Measurements from ENCODE around the gene GET3. TPM values are rescaled to one million over a fixed set of nuclear protein-coding genes. Genes with fewer than 3 reads are reported as not detected.

Gene GET3
- total and polyA plus RNA-seq, 2 of the 13 experiments (the other 11 are each of a cell fraction or from before 2014, with no cell fraction given), result 57.7 to 59.4 TPM

DNA sequence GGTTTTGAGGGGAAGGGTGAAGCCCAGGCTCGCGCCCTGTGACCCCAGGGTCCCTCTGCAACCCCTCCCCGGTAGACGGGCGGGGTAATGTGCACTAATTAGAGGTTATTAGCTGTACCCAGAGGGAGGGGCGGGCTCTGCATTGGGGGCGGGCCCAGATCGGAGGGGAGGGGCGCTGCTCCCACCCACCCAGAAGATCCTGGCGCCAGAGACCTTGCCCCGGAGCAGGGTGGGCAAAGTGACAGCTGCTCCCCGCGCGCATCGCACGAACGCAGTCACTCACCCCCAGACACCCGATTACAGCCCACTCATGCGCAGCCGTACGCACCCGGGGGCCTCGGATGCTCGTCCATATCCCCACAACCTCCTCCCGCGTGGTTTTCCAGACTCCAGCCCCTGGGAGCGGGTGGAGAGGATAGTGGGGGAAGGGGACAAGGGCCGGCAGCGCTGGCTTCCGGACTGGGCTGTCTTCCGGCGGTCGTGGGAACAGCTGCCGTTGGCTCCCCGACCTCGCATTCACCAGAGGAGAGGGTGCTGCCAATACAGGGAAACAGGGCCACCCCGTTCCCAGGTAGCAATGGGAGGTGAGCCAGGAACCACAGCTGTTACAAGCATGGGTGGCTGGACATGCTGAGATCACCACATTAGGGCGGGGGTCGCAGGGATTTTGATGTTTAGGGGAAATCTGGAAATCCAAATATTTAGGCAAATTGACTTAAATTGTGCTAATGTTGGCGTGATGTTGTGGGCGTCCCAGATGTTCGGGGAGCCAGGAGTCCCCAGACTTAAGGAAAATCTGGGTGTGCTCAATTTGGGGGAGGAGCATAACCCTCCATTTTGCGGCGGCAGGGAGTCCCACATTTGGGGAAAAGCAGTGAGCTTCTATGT lies 41.0 kb downstream of the GET3 start (continued):
- TF ChIP-seq SMAD9 (CRISPR knock-in tag; IDR thresholded peaks at IDR 0.05), result no peak
- peak; percentile 57; the same call in 1 of the 2 replicates for TF ChIP-seq RBFOX2 (IDR thresholded peaks at IDR 0.05; ENCODE audit: low read depth, low read length)
- TF ChIP-seq HDAC1 (CRISPR knock-in tag; IDR thresholded peaks at IDR 0.05), result peak; percentile 31; the same call in 1 of the 2 replicates
- no peak for TF ChIP-seq ZNF7 (CRISPR knock-in tag; IDR thresholded peaks at IDR 0.05)
- no peak for TF ChIP-seq ESRRA (CRISPR knock-in tag; IDR thresholded peaks at IDR 0.05; ENCODE audit: low read depth)
- TF ChIP-seq, protein P1, sequence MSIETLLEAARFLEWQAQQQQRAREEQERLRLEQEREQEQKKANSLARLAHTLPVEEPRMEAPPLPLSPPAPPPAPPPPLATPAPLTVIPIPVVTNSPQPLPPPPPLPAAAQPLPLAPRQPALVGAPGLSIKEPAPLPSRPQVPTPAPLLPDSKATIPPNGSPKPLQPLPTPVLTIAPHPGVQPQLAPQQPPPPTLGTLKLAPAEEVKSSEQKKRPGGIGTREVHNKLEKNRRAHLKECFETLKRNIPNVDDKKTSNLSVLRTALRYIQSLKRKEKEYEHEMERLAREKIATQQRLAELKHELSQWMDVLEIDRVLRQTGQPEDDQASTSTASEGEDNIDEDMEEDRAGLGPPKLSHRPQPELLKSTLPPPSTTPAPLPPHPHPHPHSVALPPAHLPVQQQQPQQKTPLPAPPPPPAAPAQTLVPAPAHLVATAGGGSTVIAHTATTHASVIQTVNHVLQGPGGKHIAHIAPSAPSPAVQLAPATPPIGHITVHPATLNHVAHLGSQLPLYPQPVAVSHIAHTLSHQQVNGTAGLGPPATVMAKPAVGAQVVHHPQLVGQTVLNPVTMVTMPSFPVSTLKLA (IDR thresholded peaks at IDR 0.05), result no peak
- no peak for TF ChIP-seq ZNF367 (CRISPR knock-in tag; IDR thresholded peaks at IDR 0.05; ENCODE audit: borderline replicate concordance)
- TF ChIP-seq ZFP36L1 (CRISPR knock-in tag; IDR thresholded peaks at IDR 0.05), result peak; percentile 57; the same call in 1 of the 2 replicates
- TF ChIP-seq ZC3H13 (CRISPR knock-in tag; IDR thresholded peaks at IDR 0.05), result no peak
- peak; percentile 35; the same call in 1 of the 2 replicates for TF ChIP-seq ZFP37 (CRISPR knock-in tag; IDR thresholded peaks at IDR 0.05; ENCODE audit: borderline replicate concordance)
- no peak for TF ChIP-seq STAT5B (CRISPR knock-in tag; IDR thresholded peaks at IDR 0.05)
- no peak for TF ChIP-seq RBM39 (IDR thresholded peaks at IDR 0.05; ENCODE audit: low read depth, low read length, poor library complexity, severe bottlenecking)
- no peak for TF ChIP-seq HOXA5 (CRISPR knock-in tag; IDR thresholded peaks at IDR 0.05)
- TF ChIP-seq, protein P2, sequence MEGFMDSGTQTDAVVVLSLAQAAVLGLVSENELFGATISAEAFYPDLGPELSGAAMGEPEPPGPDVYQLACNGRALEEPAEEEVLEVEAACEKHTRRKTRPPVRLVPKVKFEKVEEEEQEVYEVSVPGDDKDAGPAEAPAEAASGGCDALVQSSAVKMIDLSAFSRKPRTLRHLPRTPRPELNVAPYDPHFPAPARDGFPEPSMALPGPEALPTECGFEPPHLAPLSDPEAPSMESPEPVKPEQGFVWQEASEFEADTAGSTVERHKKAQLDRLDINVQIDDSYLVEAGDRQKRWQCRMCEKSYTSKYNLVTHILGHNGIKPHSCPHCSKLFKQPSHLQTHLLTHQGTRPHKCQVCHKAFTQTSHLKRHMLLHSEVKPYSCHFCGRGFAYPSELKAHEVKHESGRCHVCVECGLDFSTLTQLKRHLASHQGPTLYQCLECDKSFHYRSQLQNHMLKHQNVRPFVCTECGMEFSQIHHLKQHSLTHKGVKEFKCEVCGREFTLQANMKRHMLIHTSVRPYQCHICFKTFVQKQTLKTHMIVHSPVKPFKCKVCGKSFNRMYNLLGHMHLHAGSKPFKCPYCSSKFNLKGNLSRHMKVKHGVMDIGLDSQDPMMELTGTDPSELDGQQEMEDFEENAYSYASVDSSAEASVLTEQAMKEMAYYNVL (CRISPR knock-in tag; IDR thresholded peaks at IDR 0.05; ENCODE audit: borderline replicate concordance), result no peak
- no peak for TF ChIP-seq SOX6 (IDR thresholded peaks at IDR 0.05)
- no peak for TF ChIP-seq SOX6 (CRISPR knock-in tag; IDR thresholded peaks at IDR 0.05)
- TF ChIP-seq RFX1 (IDR thresholded peaks at IDR 0.05), result no peak
- TF ChIP-seq ZNF264 (CRISPR knock-in tag; IDR thresholded peaks at IDR 0.05), result no peak
- peak; percentile 56; the same call in 1 of the 2 replicates for TF ChIP-seq KDM5B (CRISPR knock-in tag; IDR thresholded peaks at IDR 0.05; ENCODE audit: borderline replicate concordance)
- TF ChIP-seq, protein P3, sequence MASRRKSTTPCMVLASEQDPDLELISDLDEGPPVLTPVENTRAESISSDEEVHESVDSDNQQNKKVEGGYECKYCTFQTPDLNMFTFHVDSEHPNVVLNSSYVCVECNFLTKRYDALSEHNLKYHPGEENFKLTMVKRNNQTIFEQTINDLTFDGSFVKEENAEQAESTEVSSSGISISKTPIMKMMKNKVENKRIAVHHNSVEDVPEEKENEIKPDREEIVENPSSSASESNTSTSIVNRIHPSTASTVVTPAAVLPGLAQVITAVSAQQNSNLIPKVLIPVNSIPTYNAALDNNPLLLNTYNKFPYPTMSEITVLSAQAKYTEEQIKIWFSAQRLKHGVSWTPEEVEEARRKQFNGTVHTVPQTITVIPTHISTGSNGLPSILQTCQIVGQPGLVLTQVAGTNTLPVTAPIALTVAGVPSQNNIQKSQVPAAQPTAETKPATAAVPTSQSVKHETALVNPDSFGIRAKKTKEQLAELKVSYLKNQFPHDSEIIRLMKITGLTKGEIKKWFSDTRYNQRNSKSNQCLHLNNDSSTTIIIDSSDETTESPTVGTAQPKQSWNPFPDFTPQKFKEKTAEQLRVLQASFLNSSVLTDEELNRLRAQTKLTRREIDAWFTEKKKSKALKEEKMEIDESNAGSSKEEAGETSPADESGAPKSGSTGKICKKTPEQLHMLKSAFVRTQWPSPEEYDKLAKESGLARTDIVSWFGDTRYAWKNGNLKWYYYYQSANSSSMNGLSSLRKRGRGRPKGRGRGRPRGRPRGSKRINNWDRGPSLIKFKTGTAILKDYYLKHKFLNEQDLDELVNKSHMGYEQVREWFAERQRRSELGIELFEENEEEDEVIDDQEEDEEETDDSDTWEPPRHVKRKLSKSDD (CRISPR knock-in tag; IDR thresholded peaks at IDR 0.05; ENCODE audit: low read depth), result no peak
- TF ChIP-seq ZNF841 (CRISPR knock-in tag; IDR thresholded peaks at IDR 0.05; ENCODE audit: borderline replicate concordance), result no peak
- TF ChIP-seq HNRNPK (IDR thresholded peaks at IDR 0.05; ENCODE audit: low read depth, low read length, poor library complexity, severe bottlenecking), result no peak
- TF ChIP-seq, protein P4, sequence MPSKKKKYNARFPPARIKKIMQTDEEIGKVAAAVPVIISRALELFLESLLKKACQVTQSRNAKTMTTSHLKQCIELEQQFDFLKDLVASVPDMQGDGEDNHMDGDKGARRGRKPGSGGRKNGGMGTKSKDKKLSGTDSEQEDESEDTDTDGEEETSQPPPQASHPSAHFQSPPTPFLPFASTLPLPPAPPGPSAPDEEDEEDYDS (CRISPR knock-in tag; IDR thresholded peaks at IDR 0.05), result no peak

Measured in HepG2 (cell line).